ENCODE data around the gene KCND2. TPM values are rescaled to one million over a fixed set of nuclear protein-coding genes. Genes with fewer than 3 reads are reported as not detected.

The KCND2 gene
- total and polyA plus RNA-seq, 2 experiments from 2014 or later = 0.45 to 2.2 TPM

- no peak for TF ChIP-seq CTCF (IDR thresholded peaks at IDR 0.05; ENCODE audit: low read depth, low read length)
- Histone ChIP-seq H3K27me3 (no peaks in the 10 kb centered on the region), H3K9me3 (ENCODE audit: low read depth) (no peaks in the 10 kb centered on the region), H3K4me1 (ENCODE audit: low read depth) (no peaks in the 10 kb centered on the region), H3K27ac (no peak overlapping the region), H3K4me3 (no peak overlapping the region), H3K36me3 (no peaks in the 10 kb centered on the region)
- no peak for DNase-seq (ENCODE audit: low read depth in 1 of 2, low spot score in 1 of 2)
Observed at GRCh38 chr7:120405652-120406051, 132.7 kb downstream of the KCND2 start.

GRCh38 chr7:120407010-120407409, 134.0 kb downstream of the KCND2 start:
- Histone ChIP-seq H3K27ac (no peak overlapping the region), H3K4me3 (no peak overlapping the region), H3K4me1 (ENCODE audit: low read depth) (no peaks in the 10 kb centered on the region), H3K36me3 (no peaks in the 10 kb centered on the region), H3K9me3 (ENCODE audit: low read depth) (no peaks in the 10 kb centered on the region), H3K27me3 (no peaks in the 10 kb centered on the region)
- DNase-seq (ENCODE audit: low read depth in 1 of 2, low spot score in 1 of 2) = peak in 1 of 2 donors; percentile 64
- no peak for TF ChIP-seq CTCF (IDR thresholded peaks at IDR 0.05; ENCODE audit: low read depth, low read length)

GRCh38 chr7:120412139-120413050, 139.4 kb downstream of the KCND2 start:
- Histone ChIP-seq H3K4me1 (ENCODE audit: low read depth) (no peaks in the 10 kb centered on the region), H3K4me3 (no peak overlapping the region), H3K9me3 (ENCODE audit: low read depth) (no peaks in the 10 kb centered on the region), H3K36me3 (no peaks in the 10 kb centered on the region), H3K27ac (peak overlapping the region; percentile 0), H3K27me3 (no peaks in the 10 kb centered on the region)
- no peak for TF ChIP-seq CTCF (IDR thresholded peaks at IDR 0.05; ENCODE audit: low read depth, low read length)
- no peak for DNase-seq (ENCODE audit: low read depth in 1 of 2, low spot score in 1 of 2)

GRCh38 chr7:120413164-120413563, 140.2 kb downstream of the KCND2 start:
- no peaks in the 10 kb centered on the region for H3K36me3 ChIP-seq
- DNase-seq (ENCODE audit: low read depth in 1 of 2, low spot score in 1 of 2) = no peak
- H3K9me3 ChIP-seq (ENCODE audit: low read depth) = no peaks in the 10 kb centered on the region
- H3K27me3 ChIP-seq = no peaks in the 10 kb centered on the region
- H3K27ac ChIP-seq = no peak overlapping the region
- no peak overlapping the region for H3K4me3 ChIP-seq
- H3K4me1 ChIP-seq (ENCODE audit: low read depth) = no peaks in the 10 kb centered on the region
- TF ChIP-seq CTCF (IDR thresholded peaks at IDR 0.05; ENCODE audit: low read depth, low read length) = no peak

- TF ChIP-seq CTCF (IDR thresholded peaks at IDR 0.05; ENCODE audit: low read depth, low read length) = no peak
- Histone ChIP-seq H3K36me3 (no peaks in the 10 kb centered on the region), H3K27ac (no peak overlapping the region), H3K4me3 (no peak overlapping the region), H3K9me3 (ENCODE audit: low read depth) (no peaks in the 10 kb centered on the region), H3K27me3 (no peaks in the 10 kb centered on the region), H3K4me1 (ENCODE audit: low read depth) (no peaks in the 10 kb centered on the region)
- no peak for DNase-seq (ENCODE audit: low read depth in 1 of 2, low spot score in 1 of 2)
Observed at GRCh38 chr7:120417244-120417979, 144.4 kb downstream of the KCND2 start.
